Activated CD4-positive, alpha-beta T cell treated with anti-CD3 and anti-CD28 coated beads, Interleukin-2, amount 50 U/mL, for 16 hours (primary cell): ENCODE measurements around the gene CNST.
"Not testable (repeated sequence)": the region's sequence is repeated elsewhere in the genome, so short reads cannot be mapped to it uniquely, and the experiment has no call there.

Experiments
- DNase-seq: peaks from one replicate; pipeline ENCODE4 v3.0.0-alpha.2; 2020

The CNST gene

DNA sequence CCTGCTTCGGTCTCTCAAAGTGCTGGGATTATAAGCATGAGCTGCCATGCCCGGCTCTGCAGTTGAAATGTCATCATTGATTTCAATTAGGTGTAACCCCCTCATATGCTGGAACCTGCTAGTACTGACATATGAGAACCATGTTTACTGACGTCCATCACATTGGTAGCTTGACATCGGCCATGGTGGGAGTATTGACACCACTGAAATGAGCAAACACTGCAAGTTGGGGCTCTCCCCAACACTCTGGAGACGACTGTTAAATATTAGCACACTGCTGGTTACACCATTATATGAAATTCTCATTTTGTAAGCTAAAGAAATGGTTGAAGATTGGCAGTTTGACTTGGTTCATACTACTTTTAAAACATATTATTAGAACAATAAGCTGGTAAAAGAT lies 63.7 kb downstream of the CNST start:
- DNase-seq, result no peak

DNA sequence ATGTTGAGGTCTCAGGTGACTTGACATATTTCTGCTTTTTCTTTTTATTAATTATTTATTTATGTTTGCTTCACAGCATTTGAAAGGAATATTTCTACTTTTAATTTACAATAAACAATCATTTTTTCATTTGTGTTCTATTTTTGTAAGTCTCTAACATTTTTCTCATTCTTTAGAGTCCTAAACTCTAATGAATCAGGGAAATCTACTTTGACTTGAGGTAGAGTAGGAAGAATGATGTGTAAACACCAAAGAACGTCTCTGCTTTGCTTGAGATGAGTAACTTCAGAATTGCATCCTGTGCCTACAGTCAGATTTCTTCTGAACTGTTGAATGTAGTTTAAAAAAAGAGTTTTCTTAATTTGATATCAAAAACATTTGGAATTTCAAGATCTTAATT lies 65.2 kb downstream of the CNST start:
- no peak for DNase-seq

DNA sequence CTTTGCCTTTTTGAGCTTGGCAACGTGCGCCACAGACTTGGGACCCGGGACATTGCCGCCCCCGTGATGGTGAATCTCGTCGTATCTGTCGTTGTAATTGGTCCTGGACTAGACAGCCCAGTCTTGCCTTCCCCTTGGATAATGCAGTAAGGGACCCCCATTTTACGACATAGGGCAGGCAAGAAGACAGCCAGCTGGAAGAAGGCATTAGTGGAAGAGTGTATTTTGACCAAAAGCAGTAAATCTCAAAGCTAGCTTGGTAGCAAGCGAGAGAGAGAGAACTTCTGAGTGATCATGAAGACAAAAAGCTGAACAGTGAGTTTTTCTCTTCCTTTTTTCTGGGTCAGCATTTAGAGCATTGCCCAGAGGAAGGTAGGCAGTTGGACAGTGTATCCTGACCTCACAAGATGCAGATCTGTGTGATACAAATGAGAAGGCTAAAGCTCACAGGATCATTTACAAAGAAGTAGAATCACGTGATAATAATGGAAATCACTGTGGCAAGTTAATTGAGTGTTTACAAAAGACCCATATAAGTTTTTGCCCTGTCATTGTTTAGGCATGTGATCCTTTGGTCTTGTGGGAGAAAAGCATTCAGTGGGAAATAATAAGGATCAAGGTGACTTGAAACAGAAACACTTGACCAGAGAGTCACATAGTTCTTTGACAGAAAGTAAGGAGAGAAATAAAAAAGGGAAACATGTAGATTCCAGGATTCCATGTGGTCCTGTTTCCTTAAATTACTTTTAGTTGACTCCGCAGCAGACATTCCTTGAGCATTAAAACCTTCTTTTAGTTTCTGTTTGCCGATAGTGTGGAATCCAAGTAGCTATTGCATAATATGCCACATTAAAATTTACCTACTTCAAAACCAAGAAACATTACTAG lies 66.3 kb downstream of the CNST start:
- no peak for DNase-seq

DNA sequence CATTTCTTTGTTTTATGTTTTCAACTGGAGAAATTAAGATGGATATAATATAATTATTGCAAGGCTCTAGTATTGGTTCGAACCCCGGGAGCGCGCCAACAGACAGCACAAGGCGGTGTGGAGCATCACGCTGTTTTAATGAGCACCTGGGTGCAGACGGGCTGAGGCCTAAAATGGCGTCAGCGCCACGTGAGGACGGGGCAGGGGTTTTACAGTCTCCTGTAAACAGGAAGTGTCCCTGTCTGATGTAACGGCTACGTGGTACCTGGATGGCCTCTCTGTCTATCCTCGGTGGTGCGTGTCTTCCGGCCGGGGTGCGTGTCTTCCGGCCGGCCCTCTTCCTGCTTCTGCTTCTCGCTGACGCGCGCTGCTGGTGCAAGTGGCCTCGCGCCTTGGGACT lies 68.4 kb downstream of the CNST start:
- DNase-seq, result not testable (repeated sequence)

DNA sequence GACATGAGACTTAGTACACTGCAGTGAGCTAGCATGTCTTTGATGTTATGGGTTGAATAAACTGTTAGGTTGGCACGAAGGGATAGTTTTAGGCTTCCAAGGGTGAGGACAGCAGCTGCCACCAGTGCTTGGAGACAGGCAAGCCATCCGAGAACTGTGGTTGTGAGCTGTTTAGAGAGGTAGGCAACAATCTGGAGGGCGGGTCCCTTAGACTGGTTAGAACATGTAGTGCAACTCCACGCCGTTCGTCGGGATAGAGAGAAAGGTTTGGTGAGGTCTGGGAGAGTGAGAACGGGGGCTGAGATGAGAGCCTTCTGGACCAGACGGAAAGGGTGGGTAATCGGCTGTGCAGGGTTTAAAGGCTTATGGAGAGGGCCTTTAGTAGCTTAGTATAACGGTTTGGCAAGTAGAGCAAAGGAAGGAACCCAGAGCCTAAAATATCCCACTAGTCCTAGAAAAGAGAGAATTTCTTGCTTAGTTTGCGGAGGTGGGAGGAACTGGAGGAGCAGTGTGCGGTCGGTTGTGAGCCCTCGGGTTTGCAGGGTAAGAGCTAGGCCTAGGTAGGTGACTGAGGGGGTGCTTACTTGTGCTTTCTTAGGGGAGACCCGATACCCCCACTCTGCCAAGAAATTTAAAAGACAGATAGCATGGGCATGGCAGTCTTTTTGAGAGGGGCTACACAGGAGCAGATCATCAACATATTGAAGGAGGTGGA lies 72.8 kb downstream of the CNST start:
- DNase-seq, result no peak

DNA sequence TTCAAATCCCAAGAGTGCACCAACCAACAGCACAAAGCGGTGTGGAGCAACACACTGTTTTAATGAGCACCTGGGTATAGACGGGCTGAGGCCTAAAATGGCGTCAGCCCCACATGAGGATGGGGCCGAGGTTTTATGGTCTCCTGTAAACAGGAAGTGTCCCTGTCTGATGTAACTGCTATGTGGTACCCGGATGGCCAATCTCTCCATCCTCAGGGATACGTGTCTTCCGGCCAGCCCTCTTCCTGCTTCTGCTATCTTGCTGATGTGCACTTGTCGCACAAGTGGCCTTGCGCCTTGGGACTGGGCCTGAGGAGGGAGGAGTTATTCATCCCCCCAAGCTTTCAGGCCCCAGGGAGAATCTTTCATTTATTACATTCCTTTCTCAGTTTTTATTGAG lies 73.5 kb downstream of the CNST start:
- DNase-seq, result no peak

DNA sequence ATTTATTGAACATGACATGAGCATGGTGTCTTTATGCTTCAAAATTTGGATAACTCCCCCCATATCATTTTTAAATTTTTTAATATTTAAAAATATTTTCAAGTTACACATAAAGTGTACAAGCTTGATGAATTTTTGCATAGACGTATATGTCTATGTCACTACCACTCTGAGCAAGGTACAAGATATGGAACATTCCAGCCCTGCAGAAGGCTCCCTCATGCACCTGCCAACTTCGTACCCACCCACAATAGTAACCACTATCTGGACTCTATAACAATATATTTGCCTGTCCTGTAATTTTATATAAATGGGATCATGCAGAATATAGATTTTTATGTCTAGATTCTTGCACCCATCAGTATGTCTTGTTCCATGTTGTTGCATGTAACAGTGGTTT lies 74.5 kb downstream of the CNST start:
- no peak for DNase-seq

DNA sequence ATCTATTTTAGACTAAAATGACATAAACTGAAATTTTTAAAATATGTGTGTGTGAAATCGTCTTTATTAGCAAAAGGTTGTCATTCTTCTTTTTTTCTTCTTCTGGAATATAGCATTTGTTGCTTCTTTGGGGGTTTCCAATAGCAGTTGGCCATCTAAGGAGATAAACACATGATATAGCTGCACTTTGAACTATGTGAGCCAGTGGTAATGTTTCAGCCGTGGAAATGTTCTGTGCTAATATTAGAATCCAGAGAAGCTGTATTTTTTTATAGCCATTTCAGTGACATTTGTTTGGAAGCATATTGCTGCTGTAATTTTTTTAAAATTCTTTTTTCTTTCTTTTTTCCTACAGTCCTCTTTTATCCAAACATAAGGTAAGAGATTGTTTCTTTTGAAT lies 75.1 kb downstream of the CNST start:
- no peak for DNase-seq

DNA sequence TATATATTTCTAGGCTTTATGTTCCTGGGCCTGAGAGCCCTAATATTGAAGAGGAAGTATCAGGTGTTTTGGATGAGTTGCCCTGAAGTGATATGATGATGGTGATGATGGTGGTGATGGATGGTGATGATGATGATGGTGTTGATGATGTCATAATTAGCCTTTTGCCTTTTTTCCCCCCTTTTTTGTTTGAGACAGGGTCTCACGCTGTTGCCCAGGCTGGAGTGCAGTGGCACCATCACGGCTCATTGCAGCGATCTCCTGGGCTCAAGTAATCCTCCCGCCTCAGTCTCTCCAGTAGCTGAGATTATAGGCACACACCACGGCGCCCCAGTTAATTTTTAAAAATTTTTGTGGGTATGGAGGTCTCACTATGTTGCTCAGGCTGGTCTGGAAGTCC lies 76.5 kb downstream of the CNST start:
- no peak for DNase-seq

DNA sequence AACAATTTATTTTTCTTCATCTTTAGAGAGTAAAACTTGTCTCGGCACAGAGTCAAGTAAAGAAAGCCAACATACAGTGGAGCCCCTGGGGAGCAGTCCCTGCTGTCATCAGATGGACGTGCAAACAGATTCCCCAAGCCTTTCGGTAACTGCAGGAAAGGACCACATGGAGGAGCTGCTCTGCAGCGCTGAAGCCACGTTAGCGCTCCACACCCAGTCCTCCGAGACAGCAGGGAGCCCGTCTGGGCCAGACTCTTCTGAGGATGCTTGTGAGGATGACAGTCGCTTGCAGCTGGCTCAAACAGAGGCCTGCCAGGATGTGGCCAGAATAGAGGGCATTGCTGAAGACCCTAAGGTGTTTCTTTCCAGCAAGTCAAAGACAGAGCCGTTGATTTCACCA lies 80.9 kb downstream of the CNST start:
- DNase-seq, result no peak

DNA sequence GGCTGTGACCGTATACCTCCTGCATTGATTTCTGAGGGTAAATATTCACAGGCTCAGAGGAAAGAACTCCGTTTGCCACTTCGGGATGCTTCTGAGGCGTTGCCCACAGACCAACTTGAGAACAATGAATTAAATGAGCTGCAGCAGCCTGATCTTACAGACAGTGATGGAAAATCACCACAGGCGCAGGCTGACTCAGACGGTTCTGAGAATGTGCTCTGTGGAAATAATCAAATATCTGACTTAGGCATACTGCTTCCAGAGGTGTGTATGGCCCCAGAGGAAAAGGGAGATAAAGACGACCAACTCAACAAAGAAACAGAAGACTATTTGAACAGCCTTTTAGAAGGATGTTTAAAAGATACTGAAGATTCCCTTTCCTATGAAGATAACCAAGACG lies 81.3 kb downstream of the CNST start:
- no peak for DNase-seq

DNA sequence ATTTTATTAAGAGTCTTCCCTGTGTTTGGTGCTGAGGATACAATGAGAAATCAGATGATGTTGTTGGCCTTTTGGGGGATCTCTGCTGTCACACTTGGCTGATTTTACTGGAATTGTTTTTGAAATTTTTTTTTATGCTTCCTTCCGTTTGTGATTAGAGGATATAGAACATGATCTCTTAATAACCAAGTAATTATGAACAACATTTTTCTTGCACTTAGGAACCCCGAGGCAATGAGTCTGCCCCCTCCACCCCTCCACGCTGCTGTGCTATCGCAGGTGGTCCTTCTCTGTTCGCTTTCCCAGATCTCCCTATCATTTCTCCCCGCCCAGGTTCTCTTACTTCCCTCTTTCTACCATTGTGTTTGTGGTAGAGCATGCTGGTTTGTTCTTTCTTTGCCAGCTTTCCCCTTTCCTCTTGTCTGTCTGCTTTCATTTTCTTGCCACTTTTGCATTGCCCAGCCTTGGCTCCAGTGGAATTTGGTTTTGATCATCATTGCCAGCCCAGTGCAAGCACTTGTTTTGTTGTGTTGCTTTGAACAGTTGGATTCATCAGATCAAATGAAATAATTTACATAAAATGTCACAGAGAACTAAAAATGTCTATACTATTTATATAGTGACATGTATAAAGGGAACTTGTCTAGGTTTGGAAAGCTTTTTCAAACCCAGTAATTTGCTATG lies 84.9 kb downstream of the CNST start:
- DNase-seq, result no peak

DNA sequence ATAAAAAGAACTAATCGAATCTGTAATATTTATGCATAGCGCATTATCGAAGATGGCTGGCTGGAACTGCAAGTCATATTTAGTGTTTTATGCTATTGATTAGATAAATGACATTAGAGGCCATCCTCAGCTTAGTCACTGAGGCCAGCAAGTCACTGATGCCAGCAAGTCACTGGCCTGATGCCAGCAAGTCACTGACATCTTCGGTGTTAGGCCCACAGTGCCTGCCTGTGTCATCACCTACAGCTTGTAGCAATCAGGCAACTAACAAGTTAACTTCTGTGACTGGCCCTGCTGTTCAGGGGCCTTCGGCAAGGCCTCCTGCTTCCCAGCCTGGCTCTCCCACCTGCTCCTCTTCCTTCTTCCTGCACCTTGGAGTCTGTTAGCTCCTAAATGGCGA lies 92.3 kb downstream of the CNST start:
- no peak for DNase-seq

DNA sequence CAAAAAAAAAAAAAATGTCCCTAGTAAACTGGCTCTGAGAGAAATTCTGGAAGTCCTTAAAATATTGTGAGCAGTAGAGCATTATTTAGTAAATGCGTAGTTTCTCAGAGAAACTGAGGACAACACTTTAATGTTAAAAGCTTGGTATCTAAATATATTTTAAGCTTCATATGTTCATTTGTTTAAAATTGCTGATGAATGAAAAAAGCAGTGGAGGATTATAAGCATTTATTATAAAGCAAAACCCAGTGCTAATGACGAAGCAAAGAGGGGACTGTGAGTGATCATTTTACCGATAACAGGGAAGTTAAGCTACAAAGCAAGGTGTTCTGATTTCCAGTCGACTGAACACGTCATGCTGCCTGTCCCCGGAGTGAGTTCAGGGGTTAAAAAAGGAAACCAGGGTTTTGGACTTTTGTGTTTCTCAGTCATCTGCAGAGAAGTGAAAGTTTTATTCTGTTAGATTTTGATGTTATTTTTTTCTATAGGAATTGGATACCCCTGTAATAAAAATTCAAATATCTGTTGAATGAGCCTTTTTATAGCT lies 93.4 kb downstream of the CNST start:
- DNase-seq, result no peak

DNA sequence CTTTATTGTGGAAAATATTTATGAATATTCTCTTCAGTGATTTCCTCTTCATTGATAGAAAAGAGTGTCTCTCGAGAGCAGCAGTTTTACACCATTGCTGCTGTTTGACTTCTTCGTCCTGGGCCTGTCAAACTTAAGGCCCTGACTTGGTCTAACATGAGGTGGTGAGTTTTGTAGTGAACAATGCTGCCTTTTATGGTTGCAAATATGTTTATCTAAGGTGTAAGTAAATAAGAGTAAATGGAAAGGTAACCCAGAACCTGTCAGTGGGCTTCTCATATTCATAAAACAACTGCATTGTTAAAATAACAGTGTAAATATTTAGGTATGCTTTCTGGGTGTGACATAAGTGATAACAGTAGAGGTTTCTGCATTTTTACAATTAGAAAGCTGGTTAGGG lies 95.2 kb downstream of the CNST start:
- DNase-seq, result no peak

DNA sequence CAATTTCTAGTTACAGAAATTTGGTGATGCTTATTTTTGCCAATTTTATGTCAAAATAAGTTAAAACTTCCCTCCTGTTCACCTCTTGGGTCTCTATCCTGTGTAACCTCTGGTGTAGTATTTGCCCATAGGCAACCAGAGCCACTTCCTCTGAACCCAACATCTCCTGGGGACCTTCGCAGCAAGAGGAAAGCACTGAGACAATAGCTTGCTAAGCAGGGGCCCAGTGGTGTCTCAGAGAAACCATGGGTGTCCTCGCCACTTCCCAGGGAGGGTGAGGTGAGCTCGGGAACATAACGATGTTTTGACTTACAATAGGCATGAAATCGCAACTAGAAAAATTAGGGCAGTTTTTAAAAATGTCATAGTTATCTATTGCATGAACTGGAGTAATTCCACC lies 101.5 kb downstream of the CNST start:
- no peak for DNase-seq

DNA sequence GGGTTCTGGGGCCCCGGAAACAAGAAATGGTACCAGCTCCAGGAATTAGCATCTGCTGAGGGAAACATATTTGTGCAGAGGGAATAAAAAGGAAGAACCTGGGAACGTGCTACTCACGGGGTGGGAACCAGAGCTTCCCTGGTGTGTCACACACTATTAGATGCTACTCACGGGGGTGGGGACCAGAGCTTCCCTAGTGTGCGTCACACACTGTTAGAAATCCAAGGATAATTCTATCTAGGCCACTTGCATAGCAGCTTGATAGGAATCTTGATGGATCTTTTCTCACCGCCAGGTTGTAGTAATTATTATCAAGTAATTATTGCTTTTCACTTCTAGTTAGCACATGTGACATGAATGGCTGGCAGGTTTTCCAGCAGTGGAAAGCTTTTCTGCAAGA lies 103.4 kb downstream of the CNST start:
- no peak for DNase-seq

DNA sequence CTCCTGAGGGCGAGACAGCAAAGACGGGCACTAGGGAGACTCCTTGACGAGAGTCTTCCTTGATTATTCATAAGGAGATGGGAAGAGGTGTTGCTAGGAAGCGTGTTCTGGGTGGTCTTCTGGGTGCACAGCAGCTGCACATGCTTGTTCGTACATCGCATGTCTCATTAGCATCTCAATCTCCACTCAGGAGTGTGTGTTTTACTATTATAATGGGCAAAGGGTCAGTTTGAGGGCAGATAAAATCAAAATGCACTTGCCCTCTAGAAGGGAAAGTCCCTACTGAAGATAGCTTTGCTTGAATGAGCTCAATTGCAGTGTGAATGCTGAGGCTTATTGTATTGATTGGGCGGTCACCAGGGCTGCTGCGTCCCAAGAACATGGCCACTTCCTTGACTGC lies 107.8 kb downstream of the CNST start:
- DNase-seq, result no peak

DNA sequence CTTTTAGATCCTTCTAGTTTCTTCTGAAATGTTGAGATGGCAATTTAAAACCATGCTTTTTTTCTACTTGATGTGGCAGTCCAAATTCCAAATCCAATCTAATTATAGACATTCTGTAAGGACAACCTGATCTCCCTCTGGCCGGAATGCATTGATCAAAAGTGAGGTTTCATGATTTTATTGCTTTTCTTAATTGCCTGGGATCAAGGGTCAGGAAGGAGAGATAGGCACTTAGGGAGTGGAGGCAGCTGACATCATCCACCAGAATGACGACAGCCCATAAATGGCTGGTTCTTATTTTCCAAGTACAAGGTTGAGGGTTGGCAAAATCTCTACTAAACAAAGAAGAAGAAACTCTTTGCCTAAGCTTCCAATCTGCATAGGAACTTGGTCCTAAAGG lies 111.6 kb downstream of the CNST start:
- no peak for DNase-seq

DNA sequence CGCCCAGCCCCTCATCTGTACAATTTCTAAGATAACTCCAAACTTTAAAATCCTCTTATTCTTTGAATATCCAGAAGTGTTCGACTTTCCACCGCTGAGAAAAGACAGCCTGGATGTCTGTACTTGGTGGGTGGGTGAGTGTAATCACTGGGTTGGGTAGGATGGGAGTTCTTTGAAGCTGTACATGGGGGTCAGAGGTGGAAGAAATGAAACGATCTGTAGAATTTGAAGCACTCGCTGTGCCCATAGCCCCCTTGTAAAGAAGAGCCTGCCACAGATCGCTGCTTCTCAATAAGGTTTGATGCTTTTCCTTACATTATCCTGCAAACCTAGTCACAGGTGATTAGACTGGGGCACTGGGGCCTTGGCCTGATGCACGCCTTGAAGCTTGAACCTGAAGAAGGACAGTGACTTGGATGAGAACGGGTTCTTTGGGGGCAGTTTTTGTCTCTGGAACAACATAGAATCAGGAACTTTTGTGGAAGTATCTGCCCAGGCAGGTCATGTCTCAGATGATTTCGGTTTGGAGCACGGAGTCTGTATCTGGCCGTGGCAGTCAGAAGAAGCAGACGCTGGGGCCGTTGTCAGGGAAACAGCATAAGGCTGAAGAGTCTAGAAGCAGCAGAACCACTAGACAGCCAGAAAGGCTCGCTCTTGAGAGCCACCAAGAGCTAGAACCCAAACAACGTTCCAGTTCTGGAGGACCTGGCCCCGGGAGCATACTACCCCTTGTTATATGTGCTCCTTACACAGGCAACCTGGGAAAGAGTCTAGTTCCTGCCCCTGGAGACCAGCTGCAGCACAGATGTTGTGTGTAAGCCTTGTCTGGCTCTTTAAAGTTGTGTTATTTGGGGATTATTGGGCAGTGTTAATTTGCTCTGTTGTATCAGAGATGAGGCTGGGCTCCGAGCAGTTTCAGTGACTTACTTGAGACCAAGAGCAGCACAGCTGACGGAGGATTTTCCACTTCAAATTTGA lies 112.8 kb downstream of the CNST start:
- no peak for DNase-seq

DNA sequence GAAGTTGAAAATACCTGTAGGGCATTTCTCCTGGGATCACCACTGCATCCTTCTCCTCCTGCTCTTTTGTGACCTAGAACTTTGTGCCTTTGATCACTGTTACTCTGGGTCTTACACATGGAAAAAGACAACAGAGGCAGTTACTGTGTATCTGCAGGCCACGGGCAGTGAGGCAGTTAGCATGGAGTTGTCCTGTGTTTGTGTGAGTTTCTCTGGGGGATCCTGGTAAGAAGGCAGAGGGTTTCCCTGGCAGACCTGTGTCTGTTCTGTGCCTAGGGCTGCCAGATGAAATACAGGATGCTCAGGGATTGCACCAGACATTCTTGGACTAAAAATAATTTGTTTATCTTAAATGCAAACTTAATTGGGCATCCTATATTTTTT lies 113.5 kb downstream of the CNST start:
- DNase-seq, result no peak

DNA sequence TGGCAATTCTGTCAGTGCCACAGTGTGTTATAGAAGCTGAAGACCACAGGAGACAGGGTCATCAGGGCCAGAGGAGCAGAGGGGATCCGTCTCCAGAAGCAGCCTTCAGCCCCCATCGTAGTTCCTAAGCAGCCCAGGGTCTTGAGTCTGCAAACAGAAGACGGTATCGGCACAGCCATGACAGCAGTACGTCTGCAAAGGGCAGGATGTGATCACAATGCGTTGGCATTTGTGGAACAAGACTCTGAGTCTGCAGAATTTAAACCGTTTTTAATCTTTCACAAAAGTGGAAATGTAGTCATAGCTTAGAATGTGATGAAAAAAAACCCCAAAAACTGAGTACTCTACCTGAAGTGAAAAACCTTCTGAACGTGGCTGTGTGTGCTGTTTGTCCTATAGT lies 113.9 kb downstream of the CNST start:
- DNase-seq, result no peak
